ENCODE results near the gene MYORG. TPM values are rescaled to one million over a fixed set of nuclear protein-coding genes. Genes with fewer than 3 reads are reported as not detected.
"Not testable (repeated sequence)": the region's sequence is repeated elsewhere in the genome, so short reads cannot be mapped to it uniquely, and the experiment has no call there.

The MYORG gene
- polyA plus RNA-seq, 4 donors, result 6.7 to 10.2 (median 9.5) TPM

DNA sequence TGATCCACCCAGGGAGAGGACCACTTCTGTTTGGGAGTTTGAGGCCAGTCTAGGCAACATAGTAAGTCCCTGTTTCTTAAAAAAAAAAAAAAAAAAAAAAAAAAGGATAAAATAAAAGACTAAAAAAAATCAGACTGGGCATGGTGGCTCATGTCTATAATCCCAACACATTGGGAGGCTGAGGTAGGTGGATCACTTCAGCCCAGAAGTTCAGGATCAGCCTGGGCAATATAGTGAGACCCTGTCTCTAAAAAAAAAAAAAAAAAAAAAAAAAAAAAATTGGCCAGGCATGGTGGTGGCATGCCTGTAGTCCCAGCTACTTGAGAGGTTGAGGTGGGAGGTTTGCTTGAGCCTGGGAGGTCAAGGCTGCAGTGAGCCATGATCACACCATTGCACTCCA lies 38.6 kb downstream of the MYORG start:
- DNase-seq (ENCODE audit: low read depth in 4 of 4, low spot score in 2 of 4), result not testable (repeated sequence)

DNA sequence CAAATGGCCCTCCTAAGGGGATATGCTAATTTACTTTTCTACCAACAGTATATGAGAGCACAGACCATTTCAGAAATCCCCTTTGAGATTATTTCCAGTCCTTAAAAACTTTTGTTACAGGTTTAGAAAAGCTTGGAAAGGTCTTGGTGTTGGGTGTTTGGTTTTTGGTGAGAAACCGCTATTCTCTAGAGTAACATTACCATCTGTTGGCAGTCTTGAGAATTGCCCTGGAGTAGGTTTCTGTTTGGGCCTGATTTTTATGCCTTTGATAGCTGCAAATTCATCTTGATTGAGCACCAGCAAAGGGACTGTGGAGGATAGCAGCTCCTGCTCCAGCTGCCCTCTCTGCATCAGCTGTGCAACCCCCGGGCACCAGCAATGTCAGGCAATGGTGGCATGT lies 39.3 kb downstream of the MYORG start:
- no peak for DNase-seq (ENCODE audit: low read depth in 4 of 4, low spot score in 2 of 4)

GRCh38 chr9:34335376-34335775 lies 41.3 kb downstream of the MYORG start:
- no peak for DNase-seq (ENCODE audit: low read depth in 4 of 4, low spot score in 2 of 4)

- no peak for DNase-seq (ENCODE audit: low read depth in 4 of 4, low spot score in 2 of 4)
These were observed 41.8 kb downstream of the MYORG start for GRCh38 chr9:34334916-34335315.

GRCh38 chr9:34334337-34334824 lies 42.3 kb downstream of the MYORG start:
- no peak for DNase-seq (ENCODE audit: low read depth in 4 of 4, low spot score in 2 of 4)

DNA sequence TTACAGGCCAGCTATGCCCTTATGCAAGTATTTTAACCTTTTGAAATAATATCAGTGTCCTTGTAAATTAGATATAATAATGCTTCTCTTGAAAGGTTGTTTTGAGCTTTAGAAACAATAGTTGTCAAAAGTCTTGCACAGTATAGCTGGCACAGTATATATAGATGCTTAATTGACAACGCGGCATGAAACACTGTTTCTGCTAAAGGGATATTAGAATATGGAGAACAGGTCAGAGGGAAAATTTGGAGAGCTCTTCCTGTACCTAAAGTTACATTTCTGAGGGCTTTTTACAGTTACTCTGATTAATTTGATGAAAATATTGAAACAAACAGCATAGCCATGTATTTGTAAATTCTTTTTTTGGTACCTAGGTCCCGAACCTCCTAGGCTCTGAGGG lies 42.9 kb downstream of the MYORG start:
- no peak for DNase-seq (ENCODE audit: low read depth in 4 of 4, low spot score in 2 of 4)

GRCh38 chr9:34332076-34332964 lies 44.4 kb downstream of the MYORG start:
- no peak for DNase-seq (ENCODE audit: low read depth in 4 of 4, low spot score in 2 of 4)

GRCh38 chr9:34331196-34331595 lies 45.5 kb downstream of the MYORG start:
- no peak for DNase-seq (ENCODE audit: low read depth in 4 of 4, low spot score in 2 of 4)

DNA sequence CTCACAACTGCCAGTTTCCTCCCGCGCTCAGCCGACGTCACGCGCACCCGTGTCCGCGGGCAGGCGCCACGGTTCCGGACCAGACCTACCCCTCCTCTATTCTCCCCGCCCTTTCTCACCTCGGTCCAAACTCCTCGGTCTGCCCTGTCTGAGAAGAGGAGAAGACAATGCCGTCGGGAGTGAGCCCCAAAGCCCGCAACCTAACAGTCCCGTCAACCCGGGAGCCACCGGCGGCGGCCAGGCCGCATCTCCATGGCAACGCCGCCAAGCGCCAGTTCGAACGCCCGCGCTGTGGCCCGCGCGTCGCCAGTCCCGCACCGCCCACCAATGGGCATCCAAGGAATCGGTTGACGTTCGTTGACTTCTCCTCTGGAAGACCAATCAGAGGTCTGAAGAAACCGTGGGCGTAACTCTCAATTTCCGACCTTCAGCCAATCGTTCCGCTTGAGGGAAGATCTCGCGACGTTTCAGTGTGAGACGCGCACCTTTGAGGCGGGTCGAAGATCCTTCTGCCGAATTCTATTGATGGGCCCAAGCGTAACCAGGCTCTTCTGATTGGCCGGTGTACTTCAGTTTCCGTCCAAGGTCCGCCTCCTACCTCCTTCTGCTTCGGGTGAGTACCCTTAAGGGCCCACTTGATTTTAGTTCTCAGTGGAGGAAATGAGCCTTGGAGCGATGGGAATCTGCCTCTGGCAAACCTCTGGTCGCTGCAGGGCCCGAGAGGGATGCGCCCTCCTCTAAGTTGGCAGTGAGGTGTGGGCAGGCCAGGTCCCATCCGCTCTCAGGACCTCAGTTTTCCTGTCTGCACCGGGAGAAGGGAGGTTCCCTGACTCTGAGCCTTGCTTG lies 47.5 kb downstream of the MYORG start, which contains the start of the genes KIF24 and NUDT2:
Gene KIF24 (minus strand): TSS at position 282 of the 846 bp plus-strand sequence. CDS start 17,922 bp downstream, outside the sequence.
Gene NUDT2 (plus strand): TSS at position 583 of the 846 bp plus-strand sequence. CDS start 9,471 bp downstream, outside the sequence.
- DNase-seq (ENCODE audit: low read depth in 4 of 4, low spot score in 2 of 4), result peak; percentile 98 to 100 (median 99)

- no peak for DNase-seq (ENCODE audit: low read depth in 4 of 4, low spot score in 2 of 4)
These were observed 48.2 kb downstream of the MYORG start for GRCh38 chr9:34328500-34328986.

DNA sequence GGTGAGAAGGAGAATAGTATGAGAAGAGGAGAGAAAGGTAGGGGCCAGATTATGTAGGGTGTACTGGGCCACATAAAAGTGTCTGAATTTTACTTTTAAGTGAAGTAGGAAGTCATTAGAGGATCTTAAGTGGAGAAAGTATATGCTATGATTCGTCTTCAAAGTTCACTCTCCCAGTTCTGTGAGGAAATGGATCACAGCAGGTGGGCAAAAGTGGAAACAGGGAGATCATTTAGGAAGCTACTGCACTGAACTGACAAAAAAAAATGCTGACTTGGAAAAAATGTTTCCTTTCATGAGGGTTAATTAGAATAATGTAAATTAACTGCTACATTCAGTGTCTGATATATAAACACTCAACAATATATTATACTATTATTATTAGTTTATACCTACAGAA lies 50.0 kb downstream of the MYORG start:
- DNase-seq (ENCODE audit: low read depth in 4 of 4, low spot score in 2 of 4), result no peak

DNA sequence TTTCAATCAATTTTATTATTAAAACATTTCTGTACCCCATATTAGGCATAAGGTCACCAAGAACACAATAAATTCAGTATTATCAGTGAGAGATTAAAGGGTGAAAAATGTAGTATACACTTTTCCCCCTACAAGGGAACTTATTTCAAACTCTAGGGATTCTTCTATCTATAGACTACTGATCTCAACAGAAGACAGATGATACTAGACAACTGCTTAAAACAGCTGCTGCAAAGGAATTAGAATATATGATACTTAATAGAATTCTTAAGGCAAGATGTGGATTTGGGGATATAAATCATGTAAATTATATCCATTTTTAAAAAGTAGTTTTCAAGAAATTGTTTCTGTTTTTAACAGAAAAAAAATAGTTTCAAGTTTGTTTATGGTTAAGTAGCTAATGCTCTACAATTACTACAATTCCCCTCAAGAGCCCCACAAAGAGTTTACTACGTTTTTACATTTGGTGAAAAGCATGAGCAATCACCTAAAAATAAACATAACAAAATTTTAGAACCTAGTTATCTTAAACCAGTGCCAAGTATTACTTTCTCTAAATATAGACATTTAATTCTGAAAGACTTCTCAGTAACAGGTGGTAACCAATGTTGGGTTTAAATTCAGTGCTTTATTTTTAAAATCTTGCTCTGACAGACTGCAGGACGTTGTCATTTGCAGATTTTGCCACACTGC lies 53.7 kb downstream of the MYORG start:
- no peak for DNase-seq (ENCODE audit: low read depth in 4 of 4, low spot score in 2 of 4)

DNA sequence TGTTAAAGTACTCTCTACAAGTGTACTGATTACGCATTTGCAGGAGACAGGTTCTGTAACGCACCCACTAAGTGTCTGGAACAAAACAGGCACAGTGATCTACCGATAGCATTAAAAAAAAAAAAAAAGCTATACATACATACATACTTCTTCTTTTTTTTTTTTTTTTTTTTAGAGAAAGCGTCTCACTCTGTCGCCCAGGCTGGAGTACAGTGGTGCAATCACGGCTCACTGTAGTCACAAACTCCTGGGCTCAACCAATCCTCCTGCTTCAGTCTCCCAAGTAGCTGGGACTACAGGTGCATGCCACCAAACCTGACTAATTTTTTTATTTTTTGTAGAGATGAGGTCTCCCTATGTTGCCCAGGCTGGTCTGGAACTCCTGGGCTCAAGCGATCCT lies 55.2 kb downstream of the MYORG start:
- no peak for DNase-seq (ENCODE audit: low read depth in 4 of 4, low spot score in 2 of 4)

- DNase-seq (ENCODE audit: low read depth in 4 of 4, low spot score in 2 of 4), result no peak
These were observed 58.4 kb downstream of the MYORG start for GRCh38 chr9:34318163-34318790.

DNA sequence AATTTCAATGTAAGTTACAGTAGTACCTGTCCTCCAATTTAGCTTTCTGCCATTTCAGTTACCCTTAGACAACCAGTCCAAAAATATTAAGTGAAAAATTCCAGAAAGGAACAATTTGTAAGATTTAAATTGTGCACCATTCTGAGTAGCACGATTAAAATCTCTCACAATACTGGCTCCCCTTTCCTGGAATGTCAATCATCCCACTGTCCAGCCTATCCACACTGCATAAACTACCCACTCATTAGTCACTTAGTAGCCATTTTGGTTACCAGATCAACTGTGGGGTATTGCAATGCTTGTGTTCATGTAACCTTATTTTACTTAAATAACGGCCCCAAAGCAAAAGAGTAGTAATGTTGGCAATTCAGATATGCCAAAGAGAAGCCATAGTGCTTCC lies 59.3 kb downstream of the MYORG start:
- no peak for DNase-seq (ENCODE audit: low read depth in 4 of 4, low spot score in 2 of 4)

Other genes with a start within 250 kb of the MYORG start
- gene UBAP1, start 197.9 kb downstream of the MYORG start, polyA plus RNA-seq (ENCODE audit: insufficient read length in 4 of 4), result 10 to 100 TPM; 52.2 to 62.4 (median 56.1) TPM
- gene KIF24, start 47.6 kb downstream of the MYORG start, polyA plus RNA-seq (ENCODE audit: insufficient read length in 4 of 4), result 1 to 10 TPM; 5.1 to 7.3 (median 6.4) TPM
- 10 to 100 TPM; 23.8 to 29.5 (median 25.8) TPM for gene NUDT2, start 47.3 kb downstream of the MYORG start, polyA plus RNA-seq (ENCODE audit: insufficient read length in 4 of 4)
- gene FAM219A, start 81.7 kb upstream of the MYORG start, polyA plus RNA-seq (ENCODE audit: insufficient read length in 4 of 4), result 10 to 100 TPM; 12.9 to 15.2 (median 13.4) TPM
- gene DNAI1, start 81.9 kb upstream of the MYORG start, polyA plus RNA-seq (ENCODE audit: insufficient read length in 4 of 4), result 1 to 10 TPM in 3 of 4 donors, under 1 TPM in 1; 0.99 to 5.7 (median 3.7) TPM
- 1 to 10 TPM; 1.5 to 2.8 (median 2.1) TPM for gene ENHO, start 146.1 kb upstream of the MYORG start, polyA plus RNA-seq (ENCODE audit: insufficient read length in 4 of 4)
- 10 to 100 TPM; 33.1 to 59.9 (median 47.4) TPM for gene CNTFR, start 212.8 kb upstream of the MYORG start, polyA plus RNA-seq (ENCODE audit: insufficient read length in 4 of 4)
- gene RPP25L, start 235.2 kb upstream of the MYORG start, polyA plus RNA-seq (ENCODE audit: insufficient read length in 4 of 4), result 10 to 100 TPM; 26.5 to 38.1 (median 30.7) TPM
- gene DCTN3, start 243.6 kb upstream of the MYORG start, polyA plus RNA-seq (ENCODE audit: insufficient read length in 4 of 4), result 100 to 1,000 TPM in 3 of 4 donors, 10 to 100 TPM in 1; 95.2 to 108 (median 103) TPM